ENCODE data around the gene CHST7.
"Not testable (repeated sequence)": the region's sequence is repeated elsewhere in the genome, so short reads cannot be mapped to it uniquely, and the experiment has no call there.

The CHST7 gene

GRCh38 chrX:46573331-46573891, at the start of gene CHST7:
Gene CHST7, plus strand, starts transcription at chrX:46573765. Its CDS starts 167 bp downstream, at chrX:46573932.
- peak within 1 kb of the TSS; percentile 58 for H3K4me3 ChIP-seq (ENCODE audit: low read depth, low read length)

GRCh38 chrX:46528640-46529039, 44.9 kb upstream of the CHST7 start:
- H3K4me3 ChIP-seq (ENCODE audit: low read depth, low read length), result not testable (repeated sequence)

DNA sequence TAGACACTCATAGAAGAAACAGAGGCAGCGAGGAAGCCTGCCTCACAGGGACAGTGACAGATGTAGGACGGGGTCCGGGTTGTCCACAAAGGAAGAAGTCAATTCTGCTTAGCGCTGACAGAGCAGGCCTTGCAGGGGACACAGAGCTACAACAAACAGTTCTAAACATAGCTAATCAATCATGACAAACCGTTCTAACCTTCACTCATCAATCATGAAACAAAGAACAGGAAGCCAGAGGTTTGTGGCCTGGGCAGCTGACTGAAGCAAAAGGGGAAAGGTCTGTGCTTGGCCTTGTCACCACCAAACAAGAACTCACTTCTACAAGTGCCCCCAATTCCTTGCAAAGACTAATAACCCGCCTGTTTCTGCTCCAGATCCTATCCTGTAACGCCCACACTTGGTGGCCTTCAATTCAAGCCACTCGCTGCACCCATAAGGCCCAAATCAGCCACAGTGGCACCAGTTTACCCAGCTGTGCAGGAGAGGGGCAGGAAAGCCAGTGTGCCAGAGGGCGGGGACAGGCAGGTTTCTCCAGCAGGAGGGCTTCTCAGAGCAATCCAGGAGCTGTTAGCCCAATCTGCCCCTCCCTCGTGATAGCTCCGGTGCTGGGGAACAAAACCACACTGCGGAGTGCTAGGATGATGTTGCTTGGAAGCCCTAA, 43.7 kb upstream of the CHST7 start:
- not testable (repeated sequence) for H3K4me3 ChIP-seq (ENCODE audit: low read depth, low read length)

DNA sequence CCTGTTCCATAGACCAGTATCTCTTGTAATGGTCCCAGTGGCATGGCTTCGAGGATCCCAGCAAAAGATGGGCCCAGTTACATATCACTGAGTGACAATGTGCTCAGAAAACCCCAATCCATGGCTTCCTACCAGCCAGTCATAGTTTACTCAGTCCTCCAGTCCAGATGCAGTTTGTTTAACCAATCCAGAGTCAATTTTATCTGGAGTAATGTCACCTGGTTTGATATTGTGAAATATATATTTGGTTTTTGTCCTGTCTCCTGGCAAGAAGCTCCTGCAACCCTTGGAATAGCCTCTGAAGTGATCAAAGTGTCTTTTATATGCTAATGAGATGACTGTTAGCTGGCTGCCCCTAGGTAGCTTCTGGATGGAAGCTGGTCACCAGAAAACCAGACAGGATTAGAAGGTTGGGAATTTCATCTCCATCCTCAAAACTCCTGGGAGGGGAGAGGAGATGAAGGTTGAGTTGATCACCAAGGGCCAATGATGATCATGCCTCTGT, 43.1 kb upstream of the CHST7 start:
- not testable (repeated sequence) for H3K4me3 ChIP-seq (ENCODE audit: low read depth, low read length)

- H3K4me3 ChIP-seq (ENCODE audit: low read depth, low read length), result no peak overlapping the region
These were observed 42.1 kb upstream of the CHST7 start for GRCh38 chrX:46531442-46531841.

DNA sequence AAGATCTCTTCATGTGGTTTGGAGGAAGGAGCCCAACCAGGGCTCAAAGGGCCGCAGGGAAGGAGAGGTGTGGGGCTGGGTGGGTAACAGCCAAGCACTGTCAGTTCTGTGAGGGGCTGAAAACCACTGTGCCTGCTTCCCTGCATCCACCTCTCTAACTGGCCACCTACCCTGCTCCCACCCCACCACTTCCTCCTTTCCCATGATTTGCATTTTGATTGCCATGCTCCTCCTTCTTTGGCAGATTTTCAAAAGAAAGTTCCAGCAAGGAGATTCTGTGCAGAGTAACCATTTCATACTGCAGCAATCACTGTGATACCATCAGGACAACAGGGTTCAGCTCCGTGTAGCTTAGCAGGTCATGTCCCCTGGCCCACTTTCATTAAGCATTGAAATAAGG, 30.1 kb upstream of the CHST7 start:
- no peak overlapping the region for H3K4me3 ChIP-seq (ENCODE audit: low read depth, low read length)

DNA sequence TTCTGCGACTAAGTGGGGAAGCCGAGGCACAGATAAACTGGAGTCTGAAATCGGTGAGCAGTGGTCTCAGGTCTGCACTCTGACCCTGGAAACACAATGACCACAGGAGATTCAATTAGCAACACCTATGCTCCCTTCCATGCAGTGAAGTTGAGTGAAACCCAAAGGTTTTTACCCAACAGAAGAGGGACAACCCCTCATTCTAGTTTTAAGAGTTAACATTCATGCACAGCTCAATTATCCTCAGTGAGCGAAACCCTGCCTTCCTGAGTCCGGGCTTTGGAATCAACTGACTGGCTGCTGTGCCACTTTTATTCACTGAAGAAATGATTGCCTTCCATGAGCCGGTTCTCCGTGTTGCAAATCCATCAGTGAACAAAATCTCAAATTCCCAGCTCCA, 29.0 kb upstream of the CHST7 start:
- H3K4me3 ChIP-seq (ENCODE audit: low read depth, low read length), result peak overlapping the region; percentile 77

DNA sequence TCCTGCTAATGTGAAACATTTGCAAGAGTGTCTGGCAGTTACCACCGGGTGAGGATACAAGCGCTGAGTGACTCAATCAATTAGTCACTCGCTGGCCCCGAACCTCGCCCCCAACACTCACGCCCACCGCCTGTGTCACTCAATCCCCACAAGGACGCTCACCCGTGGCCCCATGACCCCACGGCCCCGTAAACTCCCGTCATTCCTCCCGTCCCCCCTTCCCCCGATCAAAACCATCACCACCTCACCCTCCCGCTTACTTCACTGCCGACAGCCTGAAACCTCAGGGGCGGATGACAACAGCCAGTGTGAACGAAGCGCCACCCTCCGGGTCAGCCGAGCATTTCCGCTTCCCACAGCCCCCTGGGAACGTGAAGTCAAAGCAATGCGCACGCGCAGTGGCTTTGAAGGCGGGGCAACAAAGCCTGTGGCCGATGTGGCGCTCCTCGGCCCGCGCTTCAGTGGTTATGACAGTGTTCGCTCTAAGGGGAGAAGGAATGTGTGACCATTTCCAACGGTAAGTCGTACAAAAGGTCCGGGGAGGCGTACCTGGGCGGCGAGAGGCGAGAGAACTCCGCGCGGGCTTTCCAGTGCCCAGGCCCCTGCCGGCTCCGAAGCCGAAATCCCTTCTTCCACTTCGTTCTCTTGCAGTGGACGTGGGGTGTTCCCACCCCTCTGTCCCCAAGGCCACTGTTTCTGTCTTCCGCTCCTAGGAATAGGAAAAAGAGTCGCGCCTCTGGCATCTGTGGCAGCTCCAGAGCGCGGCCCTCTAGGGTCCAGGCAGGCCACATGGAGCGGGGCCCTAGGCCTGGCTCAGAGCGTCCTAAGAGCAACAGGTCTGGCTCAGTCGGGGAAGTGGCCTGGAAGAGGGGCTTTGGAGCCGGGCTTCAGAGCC, 28.2 kb upstream of the CHST7 start, which contains the start of gene ZNF674:
Gene ZNF674 (minus strand): TSS at position 311 of the 895 bp plus-strand sequence. CDS start 3,334 bp downstream, outside the sequence.
- peak within 1 kb of the TSS; percentile 77 for H3K4me3 ChIP-seq (ENCODE audit: low read depth, low read length)

GRCh38 chrX:46547857-46548256, 25.7 kb upstream of the CHST7 start:
- H3K4me3 ChIP-seq (ENCODE audit: low read depth, low read length), result no peak overlapping the region

GRCh38 chrX:46549914-46550313, 23.7 kb upstream of the CHST7 start:
- no peak overlapping the region for H3K4me3 ChIP-seq (ENCODE audit: low read depth, low read length)

- H3K4me3 ChIP-seq (ENCODE audit: low read depth, low read length), result no peak overlapping the region
These were observed 22.0 kb upstream of the CHST7 start for GRCh38 chrX:46551494-46552128.

- H3K4me3 ChIP-seq (ENCODE audit: low read depth, low read length), result no peak overlapping the region
These were observed 19.6 kb upstream of the CHST7 start for GRCh38 chrX:46553935-46554334.

DNA sequence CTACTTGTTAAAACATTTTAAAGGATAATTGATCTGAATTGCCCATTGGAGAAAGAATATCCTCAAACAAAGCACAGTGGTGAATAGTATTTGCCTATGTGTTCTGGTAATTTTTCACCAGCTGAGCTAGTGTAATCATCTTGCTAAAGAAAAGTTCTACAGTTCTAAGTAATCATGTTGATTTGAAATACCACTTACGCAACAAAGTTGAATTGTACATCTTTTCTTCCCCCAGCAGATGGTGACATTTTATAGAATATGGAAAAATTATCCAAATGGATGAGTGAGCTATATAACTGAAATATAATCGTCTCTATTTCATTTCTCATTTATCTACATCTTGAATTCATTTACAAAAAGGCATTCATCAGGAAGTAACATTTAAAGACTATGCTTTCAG, 18.6 kb upstream of the CHST7 start:
- H3K4me3 ChIP-seq (ENCODE audit: low read depth, low read length), result no peak overlapping the region

DNA sequence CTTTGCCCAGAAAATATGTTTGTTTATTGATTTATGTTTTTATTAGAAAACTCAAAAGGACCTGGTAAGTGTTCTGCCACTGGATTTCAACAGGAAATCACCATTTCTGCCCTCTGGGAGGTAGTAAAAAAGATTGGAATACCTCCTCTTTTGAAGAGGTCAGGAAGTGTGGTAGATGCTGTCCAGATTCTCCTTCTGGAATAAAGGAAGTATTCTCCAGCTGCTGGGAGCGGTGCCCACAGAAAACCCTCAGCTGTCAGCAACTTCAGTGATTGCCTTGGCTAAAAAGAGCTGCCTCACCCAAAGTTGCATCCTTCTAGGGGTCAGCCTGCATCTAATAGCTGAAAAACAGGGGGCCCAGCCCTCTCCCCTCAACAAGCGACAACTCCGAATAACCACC, 14.5 kb upstream of the CHST7 start:
- no peak overlapping the region for H3K4me3 ChIP-seq (ENCODE audit: low read depth, low read length)

DNA sequence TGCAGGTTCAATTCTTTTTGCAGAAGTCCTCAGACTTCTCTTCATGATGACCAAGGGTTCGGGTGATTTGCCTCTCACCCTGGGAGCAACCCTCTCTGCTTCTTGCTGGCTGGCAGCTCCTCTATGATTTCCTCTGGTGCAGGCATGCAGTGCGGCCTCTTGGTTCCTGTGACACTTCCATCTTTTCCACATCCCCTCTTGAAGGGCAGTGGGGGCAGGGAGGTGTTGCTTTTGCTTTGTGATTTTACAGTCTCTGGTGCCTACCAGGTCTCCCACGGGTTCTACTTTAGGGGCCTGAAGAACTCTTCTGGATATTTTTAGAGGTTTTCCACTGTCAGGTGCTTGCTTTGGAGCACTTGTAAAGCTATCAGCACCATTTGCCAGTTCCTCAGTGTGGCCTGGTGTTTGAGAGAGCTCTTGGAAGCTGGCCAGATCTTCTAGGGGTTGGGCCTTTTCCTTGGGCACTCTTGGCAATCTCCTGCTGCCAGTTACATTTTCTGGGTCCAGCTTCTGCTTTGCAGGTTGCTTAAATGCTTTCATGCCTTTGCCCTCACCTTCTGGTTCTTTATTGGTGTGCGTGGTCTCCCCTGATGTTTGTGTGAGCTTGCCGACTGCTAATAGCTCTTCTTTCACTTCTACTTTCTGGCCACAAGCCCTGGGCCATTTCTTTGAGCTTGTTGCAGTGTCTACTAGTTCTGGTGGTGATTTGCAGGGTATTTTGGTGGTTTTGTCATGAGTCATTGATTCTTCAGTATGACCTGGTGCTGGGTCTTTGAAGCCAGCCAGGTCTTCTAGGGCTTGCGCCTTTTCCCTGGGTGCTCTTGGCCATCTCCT, 11.5 kb upstream of the CHST7 start:
- H3K4me3 ChIP-seq (ENCODE audit: low read depth, low read length), result no peak overlapping the region

- H3K4me3 ChIP-seq (ENCODE audit: low read depth, low read length), result no peak overlapping the region
These were observed 6.2 kb upstream of the CHST7 start for GRCh38 chrX:46567388-46567787.

- no peak overlapping the region for H3K4me3 ChIP-seq (ENCODE audit: low read depth, low read length)
These were observed 3.9 kb upstream of the CHST7 start for GRCh38 chrX:46569621-46570020.

- no peak overlapping the region for H3K4me3 ChIP-seq (ENCODE audit: low read depth, low read length)
These were observed 1.9 kb upstream of the CHST7 start for GRCh38 chrX:46571423-46572339.

DNA sequence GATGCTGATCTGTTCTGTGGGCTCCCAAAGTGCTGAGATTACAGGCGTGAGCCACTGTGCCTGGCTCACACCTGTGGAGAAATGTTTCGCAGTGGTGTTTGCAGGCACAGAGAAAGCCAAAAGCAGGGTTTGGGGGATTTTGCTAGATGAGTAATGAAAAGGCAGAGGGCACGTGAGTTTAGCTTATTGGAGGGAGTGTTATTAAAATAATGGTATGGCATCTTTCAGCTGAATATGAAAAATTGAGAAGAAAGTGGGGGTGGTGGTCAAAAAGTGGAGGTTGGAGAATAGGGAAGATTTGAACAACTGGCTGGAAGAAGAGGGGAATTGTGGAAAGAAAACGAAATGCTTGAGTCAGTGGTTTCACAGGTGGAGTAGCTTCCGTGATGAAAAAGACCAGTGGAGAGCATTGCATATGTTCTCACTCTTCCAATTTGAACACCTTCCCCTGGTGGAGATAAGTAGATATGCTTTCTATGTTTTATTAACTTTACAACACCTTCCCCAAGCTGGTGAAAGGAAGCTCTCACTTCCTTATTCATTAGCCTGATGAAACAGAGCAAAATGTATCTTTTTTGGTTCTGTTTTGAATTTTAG, 1.1 kb upstream of the CHST7 start:
- H3K4me3 ChIP-seq (ENCODE audit: low read depth, low read length), result no peak overlapping the region
